ENCODE measurements around the gene SLCO2B1.

Gene SLCO2B1

GRCh38 chr11:75223954-75224643 lies 73.2 kb downstream of the SLCO2B1 start:
- no peak for DNase-seq (ENCODE audit: low read depth)

- DNase-seq (ENCODE audit: low read depth) = no peak
These were observed 74.9 kb downstream of the SLCO2B1 start for GRCh38 chr11:75225794-75226193.

- no peak for DNase-seq (ENCODE audit: low read depth)
These were observed 78.6 kb downstream of the SLCO2B1 start for GRCh38 chr11:75229466-75229865.

GRCh38 chr11:75230621-75231020 lies 79.7 kb downstream of the SLCO2B1 start:
- no peak for DNase-seq (ENCODE audit: low read depth)

GRCh38 chr11:75233754-75234172 lies 82.9 kb downstream of the SLCO2B1 start:
- DNase-seq (ENCODE audit: low read depth) = no peak

- no peak for DNase-seq (ENCODE audit: low read depth)
These were observed 85.2 kb downstream of the SLCO2B1 start for GRCh38 chr11:75236062-75236461.

GRCh38 chr11:75237050-75237449 lies 86.1 kb downstream of the SLCO2B1 start:
- DNase-seq (ENCODE audit: low read depth) = no peak

- DNase-seq (ENCODE audit: low read depth) = no peak
These were observed 87.9 kb downstream of the SLCO2B1 start for GRCh38 chr11:75238595-75239440.

GRCh38 chr11:75239531-75240290 lies 88.8 kb downstream of the SLCO2B1 start:
- no peak for DNase-seq (ENCODE audit: low read depth)

- no peak for DNase-seq (ENCODE audit: low read depth)
These were observed 89.6 kb downstream of the SLCO2B1 start, which contains the start of gene TPBGL for GRCh38 chr11:75240311-75241035. Gene TPBGL, plus strand, starts transcription at chr11:75240774. Its CDS starts 276 bp downstream, at chr11:75241050.

- peak; percentile 83 for DNase-seq (ENCODE audit: low read depth)
These were observed 90.4 kb downstream of the SLCO2B1 start for GRCh38 chr11:75241036-75241905.

- DNase-seq (ENCODE audit: low read depth) = no peak
These were observed 91.2 kb downstream of the SLCO2B1 start for GRCh38 chr11:75241906-75242644.

- no peak for DNase-seq (ENCODE audit: low read depth)
These were observed 92.1 kb downstream of the SLCO2B1 start for GRCh38 chr11:75242722-75243600.

GRCh38 chr11:75244052-75244814 lies 93.3 kb downstream of the SLCO2B1 start:
- no peak for DNase-seq (ENCODE audit: low read depth)

- DNase-seq (ENCODE audit: low read depth) = no peak
These were observed 94.6 kb downstream of the SLCO2B1 start for GRCh38 chr11:75245356-75246005.

- no peak for DNase-seq (ENCODE audit: low read depth)
These were observed 95.2 kb downstream of the SLCO2B1 start for GRCh38 chr11:75246006-75246670.

- no peak for DNase-seq (ENCODE audit: low read depth)
These were observed 95.9 kb downstream of the SLCO2B1 start for GRCh38 chr11:75246671-75247350.

All from activated T-helper 1 cell treated with Interleukin-2 at 50 U/mL for 16 hours (primary cell).